Kidney (tissue), 14 donors: ENCODE results near the gene CCDC57. TPM values are rescaled to one million over a fixed set of nuclear protein-coding genes. Genes with fewer than 3 reads are reported as not detected.

Experiments
- DNase-seq, 5 donors: peaks; one replicate each; pipeline ENCODE4 v3.0.0-alpha.2; 2013 to 2020
- FAIRE-seq: peaks from 2 replicates; lab custom pipeline; 2012; peaks lifted over from hg19 to GRCh38; lab: Jason Lieb, UNC
- H3K27ac ChIP-seq, 2 donors: one replicate each; pipeline ENCODE4 v1.7.0; 2013; ENCODE audit warnings: low read depth in 2 of 2, low read length in 2 of 2, inconsistent platforms in 1 of 2
- H3K27me3 ChIP-seq: one replicate; pipeline ENCODE4 v1.7.1; 2013; ENCODE audit warnings: low read length, inconsistent platforms; ENCODE audit not compliant: control insufficient read depth, insufficient read depth
- H3K36me3 ChIP-seq, 3 donors: one replicate each; pipeline versions ENCODE4 v1.7.0 to v1.7.1; 2013; ENCODE audit warnings: low read length in 3 of 3, control low read depth in 1 of 3, inconsistent platforms in 1 of 3; ENCODE audit not compliant: insufficient read depth in 3 of 3, control insufficient read depth in 2 of 3
- H3K4me1 ChIP-seq, 3 donors: one replicate each; pipeline versions ENCODE4 v1.7.0 to v1.7.1; 2013; ENCODE audit warnings: low read length in 3 of 3, inconsistent platforms in 1 of 3, low read depth in 1 of 3; ENCODE audit not compliant: control insufficient read depth in 2 of 3, insufficient read depth in 2 of 3
- H3K4me3 ChIP-seq, 3 donors: one replicate each; pipeline versions ENCODE4 v1.7.0 to v1.8.1; 2013; ENCODE audit warnings: low read length in 3 of 3, control low read depth in 1 of 3, inconsistent platforms in 1 of 3
- H3K9ac ChIP-seq, 3 donors: one replicate each; pipeline versions ENCODE4 v1.7.0 to v1.7.1; 2013; ENCODE audit warnings: low read length in 3 of 3, control low read depth in 1 of 3, inconsistent platforms in 1 of 3
- H3K9me3 ChIP-seq, 3 donors: one replicate each; pipeline versions ENCODE4 v1.7.0 to v1.7.1; 2013; ENCODE audit warnings: low read length in 3 of 3, control low read depth in 1 of 3, inconsistent platforms in 1 of 3; ENCODE audit not compliant: control insufficient read depth in 2 of 3, insufficient read depth in 1 of 3
- intact Hi-C: fragments of 100-400 bp; cut with DNase I; formaldehyde crosslinking; loops from one replicate; pipeline ENCODE4 v1.11.1; 2022
- polyA plus RNA-seq: library from polyadenylated mRNA; stranded (reverse); fragments of 350-450 nt; fragmentation: Illumina TruSeq; extraction: RNeasy Lipid Tissue Mini Kit (QIAGEN cat#74804); gene quantifications from one replicate; pipeline ENCODE4 v1.2.3, GENCODE V29; 2014; ENCODE audit warnings: low read depth, low replicate concordance; ENCODE audit not compliant: insufficient read depth
- total RNA-seq: library from RNA; stranded (reverse); fragmentation: NEBNext Ultra II Directional; extraction: Animal tissue kit (Norgen Biotek cat#: 25700); gene quantifications from one replicate; pipeline ENCODE4 v1.2.1, GENCODE V29; 2021
- TF ChIP-seq, protein P1 (sequence below): IDR thresholded peaks from 3 replicates; pipeline ENCODE4 v1.5.1; 2012; ENCODE audit warnings: mild to moderate bottlenecking, moderate library complexity, borderline replicate concordance; ENCODE audit not compliant: insufficient read depth; ENCODE audit errors: extremely low read depth
- donor health status: control.
- donor health status: control.
- donor health status: control.
- donor health status: control.
- donor health status: control.
- donor health status: DM: yes; HTN: yes; CAD: no.
- donor health status: Normal renal cell carcinoma (clear cell type).

CCDC57 gene
- total and polyA plus RNA-seq, 2 donors from 2014 or later: 46.7 to 79.4 TPM

DNA sequence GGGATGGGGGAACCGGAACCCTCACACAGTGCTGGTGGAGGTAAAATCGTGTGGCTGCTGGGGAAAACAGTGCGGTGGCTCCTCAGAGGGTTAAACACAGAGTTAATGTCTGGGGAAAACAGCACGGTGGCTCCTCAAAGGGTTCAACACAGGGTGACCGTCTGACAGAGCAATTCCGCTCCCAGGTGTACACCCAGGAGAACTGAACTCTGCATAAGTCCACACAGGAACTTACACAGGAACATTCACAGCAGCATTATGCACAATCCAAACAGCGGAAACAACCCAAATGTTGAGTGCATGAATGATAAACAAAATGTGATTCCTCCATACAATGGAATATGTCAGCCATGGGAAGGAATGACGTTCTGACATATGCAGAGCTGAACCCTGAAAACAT lies 51.4 kb downstream of the CCDC57 start:
- DNase-seq (no peak), FAIRE-seq (no peak)
- Histone ChIP-seq H3K36me3 (peaks cover 2 to 21% (median 11%) of the 10 kb centered on the region in 3 donors), H3K9me3 (no peaks in the 10 kb centered on the region), H3K4me3 (no peak overlapping the region), H3K9ac (no peak overlapping the region), H3K27me3 (no peaks in the 10 kb centered on the region), H3K4me1 (no peaks in the 10 kb centered on the region), H3K27ac (no peak overlapping the region)
- intact Hi-C loops: no loop called here
- TF ChIP-seq, protein P1, sequence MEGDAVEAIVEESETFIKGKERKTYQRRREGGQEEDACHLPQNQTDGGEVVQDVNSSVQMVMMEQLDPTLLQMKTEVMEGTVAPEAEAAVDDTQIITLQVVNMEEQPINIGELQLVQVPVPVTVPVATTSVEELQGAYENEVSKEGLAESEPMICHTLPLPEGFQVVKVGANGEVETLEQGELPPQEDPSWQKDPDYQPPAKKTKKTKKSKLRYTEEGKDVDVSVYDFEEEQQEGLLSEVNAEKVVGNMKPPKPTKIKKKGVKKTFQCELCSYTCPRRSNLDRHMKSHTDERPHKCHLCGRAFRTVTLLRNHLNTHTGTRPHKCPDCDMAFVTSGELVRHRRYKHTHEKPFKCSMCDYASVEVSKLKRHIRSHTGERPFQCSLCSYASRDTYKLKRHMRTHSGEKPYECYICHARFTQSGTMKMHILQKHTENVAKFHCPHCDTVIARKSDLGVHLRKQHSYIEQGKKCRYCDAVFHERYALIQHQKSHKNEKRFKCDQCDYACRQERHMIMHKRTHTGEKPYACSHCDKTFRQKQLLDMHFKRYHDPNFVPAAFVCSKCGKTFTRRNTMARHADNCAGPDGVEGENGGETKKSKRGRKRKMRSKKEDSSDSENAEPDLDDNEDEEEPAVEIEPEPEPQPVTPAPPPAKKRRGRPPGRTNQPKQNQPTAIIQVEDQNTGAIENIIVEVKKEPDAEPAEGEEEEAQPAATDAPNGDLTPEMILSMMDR: no peak

DNA sequence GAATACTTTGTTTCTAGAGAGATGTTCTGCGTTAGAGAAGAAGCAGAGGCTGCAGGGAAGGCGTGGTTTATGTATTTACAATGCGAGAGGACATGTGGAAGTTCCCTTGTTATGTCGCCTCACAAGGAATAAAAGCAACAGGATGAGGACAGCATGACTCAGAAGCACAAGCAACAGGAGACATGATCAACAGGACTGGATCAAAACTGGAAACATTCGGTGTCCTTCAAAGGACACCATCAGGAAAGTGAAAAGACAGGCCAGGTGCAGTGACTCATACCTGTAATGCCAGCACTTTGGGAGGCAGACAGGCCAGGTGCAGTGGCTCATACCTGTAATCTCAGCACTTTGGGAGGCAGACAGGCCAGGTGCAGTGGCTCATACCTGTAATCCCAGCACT lies 52.6 kb downstream of the CCDC57 start:
- H3K4me1 ChIP-seq: no peaks in the 10 kb centered on the region

DNA sequence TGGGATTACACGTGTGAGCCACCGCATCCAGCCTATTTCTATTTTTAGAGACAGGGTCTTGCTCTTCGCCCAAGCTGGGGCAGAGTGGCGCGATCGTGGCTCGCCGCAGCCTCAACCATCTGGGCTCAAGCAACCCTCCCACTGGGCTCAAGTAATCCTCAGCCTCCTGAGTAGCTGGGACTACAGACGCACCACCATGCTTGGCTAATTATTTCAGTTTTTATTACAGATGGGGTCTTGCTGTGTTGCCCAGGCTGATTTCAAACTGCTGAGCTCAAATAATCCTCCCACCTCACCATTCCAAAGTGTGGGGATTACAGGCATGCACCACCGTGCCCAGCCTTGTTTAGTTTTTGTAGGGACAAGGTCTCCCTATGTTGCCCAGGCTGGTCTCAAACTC lies 53.8 kb downstream of the CCDC57 start:
- Histone ChIP-seq H3K4me3 (no peak overlapping the region), H3K27ac (no peak overlapping the region), H3K9ac (no peak overlapping the region), H3K4me1 (no peaks in the 10 kb centered on the region), H3K36me3 (peaks cover 2 to 27% (median 8%) of the 10 kb centered on the region in 3 donors), H3K27me3 (no peaks in the 10 kb centered on the region), H3K9me3 (no peaks in the 10 kb centered on the region)
- FAIRE-seq (no peak), DNase-seq (peak in 1 of 5 donors; percentile 18)
- intact Hi-C loops: loop anchor here (10.0 kb wide), 1 partner anchor 124 kb away; the partner anchor contains the start of genes DCXR and RAC3
- TF ChIP-seq, protein P1: no peak

More for the DNA sequence above, 52.6 kb downstream of the CCDC57 start:
- DNase-seq (peak in 1 of 5 donors; percentile 3), FAIRE-seq (no peak)
- Histone ChIP-seq H3K9me3 (no peaks in the 10 kb centered on the region), H3K27ac (no peak overlapping the region), H3K4me3 (no peak overlapping the region), H3K36me3 (peaks cover 2 to 21% (median 8%) of the 10 kb centered on the region in 3 donors), H3K27me3 (no peaks in the 10 kb centered on the region), H3K9ac (no peak overlapping the region)
- intact Hi-C loops: no loop called here
- TF ChIP-seq, protein P1: no peak
